SK-N-SH (cell line): ENCODE measurements around the gene TFAP2D. TPM values are rescaled to one million over a fixed set of nuclear protein-coding genes. Genes with fewer than 3 reads are reported as not detected.
A peak's percentile ranks its signal among the peaks of the same experiment; 100 is the strongest.

Experiments used
- CTCF ChIA-PET: fragments of 300-600, 350-600 bp; formaldehyde crosslinking; extraction: SDS; loops from one replicate; lab custom pipeline; 2021; lab: Yijun Ruan, JAX
- POLR2A ChIA-PET: fragments of 350-600 bp; sonication (Branson Sonifier 250); formaldehyde crosslinking; extraction: SDS; loops from one replicate; lab custom pipeline; 2020; ENCODE audit warnings: antibody characterized with exemption, inconsistent platforms; lab: Yijun Ruan, JAX
- DNase-seq: peaks from one replicate; pipeline ENCODE4 v3.0.0; 2012
- H2AFZ ChIP-seq: fragments of 200-600 bp; sonication (generic); 2 replicates; pipeline ENCODE4 v1.8.1; 2016; ENCODE audit warnings: antibody characterized with exemption, mild to moderate bottlenecking, low read depth
- H3F3A ChIP-seq: fragments of 200-600 bp; sonication (generic); replicated peaks from 2 replicates; pipeline ENCODE3; 2016; ENCODE audit warnings: antibody characterized with exemption, mild to moderate bottlenecking; ENCODE audit not compliant: insufficient read depth
- H3K27ac ChIP-seq, 2 experiments: fragments of 200-500 bp in 1 of 2; fragments of 200-600 bp in 1 of 2; sonication (Bioruptor generic) in 1 of 2; sonication (generic), shearing (Covaris generic) in 1 of 2; 2 replicates each; pipeline versions ENCODE4 v1.5.1 to v1.6.1; 2014 to 2016; ENCODE audit warnings: low read depth in 2 of 2, inconsistent platforms in 1 of 2, low read length in 1 of 2, mild to moderate bottlenecking in 1 of 2, mixed read lengths in 1 of 2
- H3K27me3 ChIP-seq: fragments of 200-600 bp; sonication (generic), shearing (Covaris generic); 2 replicates; pipeline ENCODE4 v1.6.1; 2016; ENCODE audit warnings: mixed run types; ENCODE audit not compliant: insufficient read depth
- H3K36me3 ChIP-seq, 2 experiments: fragments of 200-500 bp in 1 of 2; fragments of 200-600 bp in 1 of 2; sonication (Bioruptor generic) in 1 of 2; sonication (generic) in 1 of 2; replicated peaks in 1 of 2; 2 replicates each; pipeline versions ENCODE3 to v1.5.1; 2014 to 2016; ENCODE audit warnings: low read length in 1 of 2, mild to moderate bottlenecking in 1 of 2; ENCODE audit not compliant: insufficient read depth in 2 of 2, control insufficient read depth in 1 of 2
- H3K4me1 ChIP-seq, 2 experiments: fragments of 200-500 bp in 1 of 2; fragments of 200-600 bp in 1 of 2; sonication (Bioruptor generic) in 1 of 2; sonication (generic), shearing (Covaris generic) in 1 of 2; 2 replicates each; pipeline versions ENCODE4 v1.5.1 to v1.6.1; 2014 to 2016; ENCODE audit warnings: low read depth in 1 of 2, low read length in 1 of 2, mixed run types in 1 of 2; ENCODE audit not compliant: insufficient read depth in 2 of 2, control insufficient read depth in 1 of 2
- H3K4me2 ChIP-seq: fragments of 200-600 bp; sonication (generic), shearing (Covaris generic); 2 replicates; pipeline ENCODE4 v1.6.1; 2017; ENCODE audit warnings: mixed run types
- H3K4me3 ChIP-seq, 2 experiments: fragments of 200-500 bp in 1 of 2; fragments of 200-600 bp in 1 of 2; sonication (Bioruptor generic) in 1 of 2; sonication (generic), shearing (Covaris generic) in 1 of 2; 2 replicates each; pipeline versions ENCODE4 v1.5.1 to v1.8.1; 2014 to 2016; ENCODE audit warnings: low read depth in 2 of 2, inconsistent platforms in 1 of 2, low read length in 1 of 2, mild to moderate bottlenecking in 1 of 2, mixed read lengths in 1 of 2, moderate library complexity in 1 of 2
- H3K79me2 ChIP-seq: fragments of 200-600 bp; sonication (generic); 2 replicates; pipeline ENCODE4 v1.8.1; 2017; ENCODE audit warnings: mild to moderate bottlenecking; ENCODE audit not compliant: insufficient read depth
- H3K9ac ChIP-seq: fragments of 200-600 bp; sonication (generic); 2 replicates; pipeline ENCODE4 v1.6.1; 2017; ENCODE audit warnings: mixed run types
- H3K9me2 ChIP-seq: fragments of 200-600 bp; sonication (generic); 2 replicates; pipeline ENCODE4 v1.6.1; 2017; ENCODE audit warnings: mixed run types
- H3K9me3 ChIP-seq: fragments of 200-600 bp; sonication (generic); 2 replicates; pipeline ENCODE4 v1.6.1; 2017; ENCODE audit warnings: mixed run types, mild to moderate bottlenecking, moderate library complexity
- H4K20me1 ChIP-seq: fragments of 200-600 bp; sonication (generic); 2 replicates; pipeline ENCODE4 v1.6.1; 2017; ENCODE audit warnings: mild to moderate bottlenecking, mixed run types; ENCODE audit not compliant: insufficient read depth
- CHD2 ChIP-seq: fragments of 150-350 bp; IDR thresholded peaks from 2 replicates; pipeline ENCODE4 v1.6.1; 2018; ENCODE audit warnings: low read length; ENCODE audit not compliant: partially characterized antibody
- ELF1 ChIP-seq: IDR thresholded peaks from 2 replicates; pipeline ENCODE4 v1.4.0; 2012
- EP300 ChIP-seq, 2 experiments: IDR thresholded peaks; 2 replicates each; pipeline versions ENCODE4 v1.4.0 to v1.6.1; 2012; ENCODE audit warnings: borderline replicate concordance in 1 of 2, low read depth in 1 of 2, low read length in 1 of 2
- EZH2phosphoT487 ChIP-seq: fragments of 200-600 bp; sonication (generic); IDR thresholded peaks from 2 replicates; pipeline ENCODE4 v1.6.1; 2017; ENCODE audit warnings: low read depth, mixed run types, mild to moderate bottlenecking, antibody characterized with exemption, moderate library complexity, borderline replicate concordance
- FOXJ3 ChIP-seq: sonication (generic); formaldehyde crosslinking; IDR thresholded peaks from 2 replicates; pipeline ENCODE4 v1.5.1; 2020; ENCODE audit warnings: mild to moderate bottlenecking, missing genetic modification reagents
- GATA2 ChIP-seq: sonication (generic); formaldehyde crosslinking; IDR thresholded peaks from 2 replicates; pipeline ENCODE4 v1.5.0; 2020; ENCODE audit warnings: mild to moderate bottlenecking, missing genetic modification reagents
- IRF3 ChIP-seq: fragments of 150-350 bp; IDR thresholded peaks from 2 replicates; pipeline ENCODE4 v1.6.1; 2016; ENCODE audit warnings: mild to moderate bottlenecking, low read depth, low read length
- JUND ChIP-seq: IDR thresholded peaks from 2 replicates; pipeline ENCODE4 v1.4.0; 2012
- MAX ChIP-seq: IDR thresholded peaks from 2 replicates; pipeline ENCODE4 v1.4.0; 2012; ENCODE audit warnings: low read depth
- NRF1 ChIP-seq: IDR thresholded peaks from 2 replicates; pipeline ENCODE4 v1.6.1; 2012; ENCODE audit warnings: low read depth, mild to moderate bottlenecking, low read length
- POLR2AphosphoS5 ChIP-seq: IDR thresholded peaks from 2 replicates; pipeline ENCODE4 v1.6.1; 2012; ENCODE audit warnings: low read depth, low read length
- REST ChIP-seq: IDR thresholded peaks from 2 replicates; pipeline ENCODE4 v1.6.1; 2012; ENCODE audit warnings: mild to moderate bottlenecking, low read depth, low read length, moderate library complexity
- RFX5 ChIP-seq: IDR thresholded peaks from 2 replicates; pipeline ENCODE4 v1.6.1; 2012; ENCODE audit warnings: mild to moderate bottlenecking, improper control_type of control experiment, low read length
- SIN3A ChIP-seq: IDR thresholded peaks from 2 replicates; pipeline ENCODE4 v1.6.1; 2012; ENCODE audit warnings: low read depth, mild to moderate bottlenecking, low read length, moderate library complexity, borderline replicate concordance
- TEAD4 ChIP-seq: IDR thresholded peaks from 2 replicates; pipeline ENCODE4 v1.4.0; 2012; ENCODE audit warnings: mild to moderate bottlenecking, borderline replicate concordance; ENCODE audit not compliant: insufficient read depth
- USF1 ChIP-seq: IDR thresholded peaks from 2 replicates; pipeline ENCODE4 v1.4.0; 2012; ENCODE audit warnings: low read depth, borderline replicate concordance
- USF2 ChIP-seq: fragments of 150-350 bp; IDR thresholded peaks from 2 replicates; pipeline ENCODE4 v1.6.1; 2017; ENCODE audit warnings: antibody characterized with exemption, low read length, low read depth, borderline replicate concordance
- YY1 ChIP-seq: IDR thresholded peaks from 2 replicates; pipeline ENCODE4 v1.4.0; 2012; ENCODE audit warnings: low read depth, mild to moderate bottlenecking
- WGBS: methylation state at CpG from one replicate; pipeline ENCODE4 v1.1.6; 2017; ENCODE audit warnings: low lambda C conversion rate; 5-methylcytosine and 5-hydroxymethylcytosine counted together
- polyA plus RNA-seq, 3 experiments: library from polyadenylated mRNA; depleted of rRNA; stranded (reverse); fragments of >200 nt; gene quantifications; 2 replicates each; pipeline ENCODE4 v1.2.3, GENCODE V29; 2012

TFAP2D gene
- polyA plus RNA-seq, 1 of the 3 experiments (the other 2 are of a cell fraction), result not detected

GRCh38 chr6:50713977-50714486 is 706 bp downstream of the TFAP2D start:
- Histone ChIP-seq H3K9ac (no peak overlapping the region), H3F3A (no peaks in the 10 kb centered on the region), H3K9me2 (no peaks in the 10 kb centered on the region), H3K4me2 (no peak overlapping the region), H3K36me3 (no peaks in the 10 kb centered on the region), H3K27me3 (peaks cover 19% of the 10 kb centered on the region; the same call in 1 of the 2 replicates), H3K9me3 (no peaks in the 10 kb centered on the region), H4K20me1 (no peaks in the 10 kb centered on the region), H3K4me3 (peak overlapping the region in 1 of 2 experiments; percentile 25; a peak in 1 of 4 replicates), H3K79me2 (no peaks in the 10 kb centered on the region), H3K4me1 (peaks cover 0 to 9% of the 10 kb centered on the region in 2 experiments; a peak in 1 of 4 replicates), H3K27ac (no peak overlapping the region)
- WGBS, result 11% methylated on average over 27 of the region's 27 CpGs
- CTCF ChIA-PET, result interaction anchor here (0.6 to 0.7 kb wide), 3 partner anchors 9 to 1093 kb away, joined by 3 to 4 read pairs (median 3); no protein-coding TSS in a partner anchor
- POLR2A ChIA-PET, result no interaction called here
- peak; percentile 43 for DNase-seq
- no peak for TF ChIP-seq USF1
- no peak for TF ChIP-seq MAX
- no peak for TF ChIP-seq USF2
- TF ChIP-seq YY1, result no peak
- TF ChIP-seq RFX5, result no peak
- no peak for TF ChIP-seq FOXJ3 (CRISPR knock-in tag)
- no peak for TF ChIP-seq REST
- TF ChIP-seq POLR2AphosphoS5, result no peak
- no peak for TF ChIP-seq GATA2 (CRISPR knock-in tag)
- TF ChIP-seq CHD2, result no peak
- TF ChIP-seq ELF1, result no peak
- TF ChIP-seq NRF1, result no peak
- TF ChIP-seq JUND, result no peak
- no peak for TF ChIP-seq TEAD4
- no peak for TF ChIP-seq SIN3A
- TF ChIP-seq IRF3, result no peak
- no peak for TF ChIP-seq EP300 (IDR thresholded peaks at IDR 0.05; ENCODE audit: borderline replicate concordance in 1 of 2, low read depth in 1 of 2, low read length in 1 of 2)
- no peak for TF ChIP-seq EZH2phosphoT487
- TF ChIP-seq, all 33 proteins: peak for 0
- no peak overlapping the region for H2AFZ ChIP-seq
